Measurements from ENCODE around the gene PPP1R3C.

The PPP1R3C gene

DNA sequence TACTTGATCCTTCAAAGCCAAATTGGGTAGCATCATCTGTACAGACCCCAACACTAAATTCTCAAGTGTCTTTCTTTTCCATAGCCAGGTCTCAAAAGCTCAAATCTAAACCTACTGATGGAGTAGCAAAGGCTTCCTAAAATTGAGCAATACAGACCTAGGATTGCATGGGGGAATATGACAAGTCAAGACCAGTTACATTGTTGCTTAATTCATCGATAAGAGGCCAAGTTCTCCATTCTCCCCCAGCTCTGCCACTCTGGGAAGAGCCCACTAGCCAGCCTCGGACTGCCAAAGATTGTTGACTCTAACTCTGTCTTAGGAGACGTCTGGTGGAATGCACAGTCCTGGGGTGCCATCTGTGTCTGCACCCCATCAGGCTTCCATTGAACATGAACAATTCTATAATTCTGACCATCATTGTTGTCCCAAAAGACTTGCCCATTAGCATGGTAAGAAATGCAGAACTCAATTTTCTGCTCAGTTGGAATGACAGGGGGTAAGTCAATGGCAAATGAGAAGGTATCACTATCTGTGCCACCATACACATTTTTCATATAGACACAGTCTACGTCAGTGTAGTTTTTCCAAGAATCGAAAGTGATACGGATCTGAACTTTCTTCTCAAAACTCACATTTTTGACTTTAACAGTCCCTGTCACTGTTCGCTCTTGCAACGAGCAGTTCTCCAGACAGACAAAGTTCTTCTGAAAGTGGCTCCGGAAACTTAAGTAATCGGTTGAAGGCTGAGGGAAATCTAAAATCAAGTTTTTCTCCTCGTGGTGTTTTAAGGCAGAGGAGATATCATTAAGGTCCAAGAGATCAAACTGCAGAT is 2.9 kb downstream of the PPP1R3C start:
- no peak for DNase-seq

DNA sequence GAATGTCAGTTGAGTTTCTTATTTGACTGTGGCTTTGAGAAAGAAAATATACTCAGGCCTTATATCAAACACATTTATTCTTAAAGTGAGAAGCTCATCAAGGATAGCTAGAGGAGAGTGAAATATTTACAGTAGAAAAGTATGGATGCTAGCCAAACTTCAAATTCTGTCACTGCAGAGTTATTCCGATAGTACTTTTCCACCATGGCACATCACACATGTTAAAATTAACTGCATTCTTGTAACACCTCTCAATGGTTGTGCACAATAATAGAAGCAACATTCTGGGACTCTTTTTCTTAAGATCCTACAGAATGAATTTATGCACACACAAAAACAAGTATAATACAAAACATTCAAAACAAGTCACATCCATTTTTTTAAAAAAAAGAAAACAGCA is 4.5 kb downstream of the PPP1R3C start:
- DNase-seq = no peak

DNA sequence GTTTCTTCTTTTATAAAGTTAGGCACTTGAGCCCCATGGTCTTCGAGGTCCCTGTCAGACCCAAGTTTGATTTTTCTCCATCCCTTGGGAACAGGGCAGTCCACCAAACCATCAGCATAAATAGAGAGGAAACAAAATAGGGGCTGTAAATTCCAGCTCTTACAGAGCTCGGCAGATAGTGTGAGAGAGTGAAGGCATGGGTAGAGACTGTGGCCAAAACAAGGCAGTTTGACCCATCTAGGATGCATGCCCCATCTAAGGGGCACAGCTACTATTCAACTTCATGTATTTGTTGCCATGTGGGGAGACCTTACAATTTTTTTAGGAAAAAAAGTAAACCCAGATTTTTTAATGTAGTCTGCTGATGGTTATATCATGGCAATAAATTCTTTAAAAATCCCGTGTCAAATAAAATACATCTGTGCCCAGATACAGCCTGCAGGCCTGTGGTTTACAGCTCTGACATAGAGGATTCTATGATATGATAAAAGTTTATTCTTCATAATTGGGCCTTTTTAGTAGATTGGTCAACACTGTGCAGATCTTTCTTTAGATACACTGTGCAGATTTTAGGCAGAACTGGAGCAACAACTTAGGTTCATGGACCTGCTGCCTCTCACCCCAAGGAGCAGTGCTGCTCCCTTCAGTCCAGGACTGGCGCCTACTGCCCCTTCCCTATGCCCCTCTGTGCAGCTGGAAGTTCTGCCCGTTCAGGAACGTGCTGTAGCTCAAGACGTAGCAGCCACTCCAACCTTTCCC is 5.3 kb downstream of the PPP1R3C start:
- no peak for DNase-seq

DNA sequence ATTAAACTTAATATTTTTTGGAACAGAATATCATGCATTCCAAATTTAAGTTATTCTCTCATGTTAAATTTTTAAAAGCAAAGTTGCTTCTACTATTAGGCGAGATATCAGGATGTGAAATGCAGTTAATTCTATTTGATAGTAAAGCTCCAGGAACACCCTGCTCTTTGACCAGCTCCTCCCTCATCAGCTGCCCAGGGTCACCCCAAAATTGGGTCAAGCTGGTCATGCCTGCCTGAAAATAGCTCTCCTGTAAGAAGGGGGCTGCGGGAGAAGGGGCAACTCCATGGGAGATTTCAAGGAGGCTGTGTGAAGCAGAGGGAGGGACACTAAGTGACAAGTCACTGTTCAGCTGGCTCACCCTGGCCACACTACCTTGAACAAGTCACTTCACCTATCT is 5.9 kb downstream of the PPP1R3C start:
- DNase-seq = no peak

DNA sequence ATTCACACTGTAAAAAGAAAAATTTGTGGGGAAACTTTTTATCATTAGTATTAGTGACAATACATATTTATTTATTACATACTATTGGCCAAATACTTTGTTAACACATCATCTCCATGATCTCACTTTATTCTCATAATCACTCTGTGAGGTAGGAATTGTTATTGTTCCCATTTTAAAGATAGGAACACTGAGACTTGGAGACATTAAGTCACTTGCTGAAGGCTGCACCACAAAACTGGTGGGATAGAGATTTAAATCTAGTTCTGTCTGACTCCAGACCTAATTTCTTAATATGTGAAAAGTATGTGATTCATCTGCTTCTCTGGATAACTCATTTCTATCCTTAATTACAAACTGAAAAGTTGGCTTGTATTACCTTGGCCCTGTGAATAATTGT is 8.2 kb downstream of the PPP1R3C start:
- DNase-seq = no peak

DNA sequence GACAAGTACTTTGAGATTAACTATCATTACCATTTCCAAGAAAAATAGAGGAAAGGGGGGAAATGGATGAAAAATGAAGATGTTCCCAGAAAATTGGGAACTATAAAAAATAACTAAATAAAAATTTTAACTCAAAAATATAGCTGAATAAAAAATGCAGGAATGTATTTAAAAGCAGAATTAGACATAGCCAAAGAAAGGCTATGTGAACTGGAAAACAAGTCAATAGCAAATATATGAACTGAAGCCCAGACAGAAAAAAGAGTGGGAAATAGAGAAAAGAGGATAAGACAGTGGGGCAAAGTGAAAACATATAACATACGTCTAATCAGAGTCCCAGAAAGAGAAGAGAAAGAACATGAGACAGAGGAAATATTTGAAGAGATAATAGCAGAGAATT is 10.3 kb downstream of the PPP1R3C start:
- DNase-seq = no peak

DNA sequence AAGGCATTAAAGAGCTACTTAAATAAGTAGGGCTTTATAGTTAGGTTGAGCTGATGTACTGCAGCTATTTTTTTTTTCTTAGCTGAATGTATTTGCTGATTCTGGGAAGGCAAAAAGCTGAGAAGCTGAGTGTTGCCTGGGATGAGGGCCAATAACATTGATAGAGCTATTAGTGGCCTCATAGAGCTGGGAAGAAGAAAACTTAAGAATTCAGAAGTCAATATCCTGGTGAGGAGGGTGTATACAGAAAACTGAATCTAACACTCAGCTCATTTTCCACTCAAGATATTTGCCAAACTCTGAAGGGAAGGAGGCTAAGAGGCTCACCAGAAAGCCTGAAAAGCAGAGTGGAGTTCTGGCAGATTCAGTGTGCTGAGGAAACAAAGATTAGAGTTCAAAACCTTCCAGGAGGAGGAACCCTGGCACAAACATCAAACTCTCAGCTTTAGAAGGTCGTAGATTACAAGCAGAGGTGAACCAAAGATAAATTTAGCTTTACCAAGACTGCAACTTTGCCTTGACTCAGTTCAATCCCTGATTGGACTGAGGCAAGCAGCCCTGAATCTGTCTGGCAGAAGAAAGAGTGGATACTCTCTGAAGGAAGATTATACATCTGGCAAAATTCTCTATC is 11.3 kb downstream of the PPP1R3C start:
- DNase-seq = no peak

DNA sequence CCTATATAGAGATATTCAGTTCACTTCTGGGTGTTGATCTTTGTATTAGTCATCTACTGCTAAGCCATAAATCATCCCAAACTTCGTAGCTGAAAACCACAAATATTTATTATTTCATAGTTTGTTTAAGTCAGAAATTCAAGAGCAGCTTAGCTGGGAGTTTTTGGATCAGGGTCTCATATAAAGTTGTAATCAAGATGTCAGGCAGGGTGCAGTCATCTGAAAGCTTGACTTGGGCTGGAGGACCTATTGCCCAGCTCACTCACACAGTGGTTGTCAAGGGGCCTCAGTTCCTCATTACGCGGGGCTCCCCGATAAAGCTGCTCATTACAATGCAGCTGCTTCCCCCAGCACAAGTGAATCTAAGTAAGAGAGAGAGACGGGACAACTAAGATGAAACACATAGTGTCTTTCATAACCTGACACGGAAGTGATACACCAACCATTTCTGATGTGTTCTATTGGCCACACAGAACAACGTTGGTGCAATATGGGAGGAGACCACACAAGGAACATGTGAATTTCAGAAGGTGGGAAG is 15.7 kb downstream of the PPP1R3C start:
- no peak for DNase-seq

DNA sequence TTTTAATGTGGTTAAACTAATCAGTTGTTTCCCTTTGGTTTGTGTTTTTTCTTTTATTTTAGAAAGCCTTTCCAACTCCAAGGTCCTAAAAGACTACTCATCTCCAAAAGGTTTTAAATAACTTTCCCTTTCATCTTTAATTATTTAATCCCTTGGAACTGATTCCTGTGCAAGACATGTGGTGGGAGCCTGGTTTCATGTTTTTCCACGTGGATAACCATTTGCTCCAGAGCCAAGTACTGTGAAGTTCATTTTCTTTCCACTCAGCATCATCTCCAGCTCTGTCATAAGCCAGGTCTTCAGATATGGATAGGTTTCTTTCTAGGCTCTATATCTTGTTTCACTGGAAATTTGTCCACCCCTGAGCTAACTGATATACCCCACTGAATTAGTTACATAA is 16.7 kb downstream of the PPP1R3C start:
- no peak for DNase-seq

DNA sequence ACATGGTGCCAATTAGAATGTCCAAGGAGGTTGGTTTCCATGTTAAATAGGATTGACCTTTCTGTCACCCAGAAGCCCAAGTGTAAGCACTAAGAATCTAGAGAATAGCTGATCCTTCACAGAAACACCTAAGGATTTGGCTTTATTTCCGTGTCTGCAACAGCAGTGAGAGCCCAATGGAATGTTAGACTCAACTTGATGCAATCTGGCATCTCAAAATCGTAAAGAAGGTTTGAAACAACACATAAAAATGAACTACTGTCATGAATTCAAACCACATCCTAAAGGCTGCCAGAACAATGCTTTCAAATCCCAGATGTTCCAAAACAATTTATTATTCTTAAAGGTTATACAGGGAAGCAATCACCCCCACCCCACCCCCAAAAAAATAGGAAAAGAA is 18.6 kb downstream of the PPP1R3C start:
- no peak for DNase-seq

DNA sequence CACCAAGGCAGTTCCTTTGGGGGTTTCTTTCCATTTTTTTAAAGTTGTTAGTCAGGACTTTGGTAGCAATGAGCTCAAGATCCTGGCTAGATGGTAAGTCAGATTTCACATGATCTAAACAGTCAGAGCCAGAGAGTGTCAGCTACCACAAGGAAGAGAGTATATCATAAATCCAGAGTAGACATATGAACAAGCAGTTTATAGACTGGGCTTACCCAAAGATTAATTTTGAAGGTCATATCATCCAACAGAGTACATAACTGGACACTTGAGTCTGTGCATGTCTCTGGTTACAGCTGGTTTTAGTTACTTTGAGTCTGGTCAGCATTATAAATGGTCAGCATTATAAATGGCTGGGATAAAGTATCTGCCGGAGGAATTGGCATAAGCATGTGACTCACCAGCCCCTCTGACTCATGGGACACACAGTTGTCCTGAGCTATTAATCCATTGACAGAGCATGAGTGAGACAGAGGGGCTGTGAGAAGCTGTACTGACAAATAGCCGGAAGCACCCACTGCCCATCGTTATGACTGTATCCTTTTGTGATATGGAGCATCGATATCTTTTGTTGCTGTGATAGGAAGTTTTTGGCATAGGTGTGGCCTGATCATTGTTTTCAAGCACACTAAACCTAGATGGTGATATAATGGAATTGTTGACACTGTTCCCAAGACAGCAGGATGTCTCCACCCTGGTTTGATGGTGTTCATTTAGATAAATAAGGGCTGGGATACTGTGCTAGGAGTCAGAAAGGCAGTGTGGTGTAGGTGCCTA is 19.3 kb downstream of the PPP1R3C start:
- no peak for DNase-seq

DNA sequence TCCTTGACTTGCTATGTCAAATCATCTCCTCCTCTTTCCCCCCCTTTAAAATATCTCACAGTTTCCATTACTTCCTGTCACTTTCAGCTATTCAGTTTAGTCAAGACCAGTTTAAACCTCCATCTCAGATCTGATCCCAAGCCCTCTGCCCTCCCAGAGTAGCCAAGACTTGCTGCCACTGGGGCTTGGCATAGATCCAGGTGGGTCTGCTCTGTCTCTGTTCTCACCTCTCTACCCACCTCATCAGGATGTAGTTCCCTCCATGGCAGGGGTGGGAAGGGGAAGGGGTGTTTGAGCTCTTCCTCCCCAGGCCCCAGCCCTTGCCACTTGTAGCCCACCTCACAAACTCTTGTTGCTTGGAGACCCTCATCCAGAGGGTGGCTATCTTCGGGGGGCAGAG is 22.0 kb downstream of the PPP1R3C start:
- DNase-seq = no peak

DNA sequence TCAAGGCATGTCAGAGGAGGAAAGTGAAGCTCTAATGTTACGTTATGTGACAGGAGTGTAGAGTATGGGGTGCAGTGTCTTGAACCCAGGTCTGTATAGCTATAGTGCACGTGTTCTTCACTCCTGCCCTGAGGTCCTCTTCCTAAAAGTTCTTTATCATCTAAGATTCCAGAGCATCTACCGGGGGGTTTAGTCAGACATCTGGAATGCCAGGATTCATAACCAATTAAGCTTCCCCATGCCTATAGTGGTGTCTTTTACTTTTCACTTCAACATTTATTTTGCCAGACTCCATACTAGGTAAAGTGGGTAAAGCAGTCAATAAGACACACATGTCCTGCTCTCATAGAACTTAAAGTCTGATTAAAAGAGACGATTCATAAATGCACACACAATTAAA is 22.4 kb downstream of the PPP1R3C start:
- DNase-seq = no peak

DNA sequence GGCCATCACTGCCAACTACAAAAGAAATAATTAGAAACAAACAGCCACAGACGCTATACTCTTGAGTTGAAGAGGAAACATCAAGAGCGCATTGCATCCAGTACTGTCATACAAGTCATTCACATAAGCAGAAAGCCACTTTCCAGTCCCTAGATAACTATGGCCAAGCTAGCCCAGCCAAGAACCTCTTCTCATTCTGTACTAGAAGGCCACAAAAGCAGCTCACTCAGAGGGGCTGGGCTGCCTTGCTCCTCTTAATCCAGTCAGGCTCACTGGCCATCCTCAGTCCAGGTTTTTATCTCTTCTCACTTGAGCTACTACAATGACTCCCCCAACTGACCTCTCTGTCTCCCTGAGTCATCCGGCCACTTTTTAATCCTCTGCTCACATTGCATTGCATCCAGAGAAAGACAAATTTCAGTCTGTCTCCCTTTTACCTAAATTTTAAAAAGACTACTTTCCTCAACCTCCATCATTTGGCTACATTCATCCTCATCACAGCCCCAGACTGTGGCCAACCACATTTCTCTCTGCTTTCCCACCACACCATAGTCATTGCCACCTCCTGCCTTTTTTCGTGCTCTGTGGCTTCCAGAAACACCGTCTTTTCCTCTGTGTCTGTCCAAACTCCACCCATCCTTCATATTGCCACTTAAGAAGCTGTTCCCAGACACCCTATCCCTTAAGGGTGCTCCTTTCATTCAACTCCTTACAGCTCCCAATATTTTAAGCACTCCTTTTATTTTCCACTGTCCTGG is 25.0 kb downstream of the PPP1R3C start:
- no peak for DNase-seq

DNA sequence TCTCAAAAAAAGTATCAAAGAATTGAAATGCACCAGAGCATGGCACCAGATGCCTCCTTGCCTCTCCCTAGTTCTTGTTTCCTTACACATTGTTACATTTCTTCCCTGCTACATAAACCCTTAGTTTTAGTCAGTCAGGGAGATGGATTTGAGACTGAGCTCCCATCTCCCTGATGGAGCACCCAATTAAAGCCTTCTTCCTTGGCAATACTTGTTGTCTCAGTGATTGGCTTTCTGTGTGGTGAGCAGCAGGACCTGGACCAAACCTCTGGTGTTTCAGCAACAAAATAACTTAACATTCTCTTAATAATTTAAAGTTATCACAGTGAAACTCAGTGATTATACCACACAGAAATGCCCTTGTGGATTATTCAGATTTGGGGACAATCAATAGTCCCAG is 26.9 kb downstream of the PPP1R3C start:
- no peak for DNase-seq

DNA sequence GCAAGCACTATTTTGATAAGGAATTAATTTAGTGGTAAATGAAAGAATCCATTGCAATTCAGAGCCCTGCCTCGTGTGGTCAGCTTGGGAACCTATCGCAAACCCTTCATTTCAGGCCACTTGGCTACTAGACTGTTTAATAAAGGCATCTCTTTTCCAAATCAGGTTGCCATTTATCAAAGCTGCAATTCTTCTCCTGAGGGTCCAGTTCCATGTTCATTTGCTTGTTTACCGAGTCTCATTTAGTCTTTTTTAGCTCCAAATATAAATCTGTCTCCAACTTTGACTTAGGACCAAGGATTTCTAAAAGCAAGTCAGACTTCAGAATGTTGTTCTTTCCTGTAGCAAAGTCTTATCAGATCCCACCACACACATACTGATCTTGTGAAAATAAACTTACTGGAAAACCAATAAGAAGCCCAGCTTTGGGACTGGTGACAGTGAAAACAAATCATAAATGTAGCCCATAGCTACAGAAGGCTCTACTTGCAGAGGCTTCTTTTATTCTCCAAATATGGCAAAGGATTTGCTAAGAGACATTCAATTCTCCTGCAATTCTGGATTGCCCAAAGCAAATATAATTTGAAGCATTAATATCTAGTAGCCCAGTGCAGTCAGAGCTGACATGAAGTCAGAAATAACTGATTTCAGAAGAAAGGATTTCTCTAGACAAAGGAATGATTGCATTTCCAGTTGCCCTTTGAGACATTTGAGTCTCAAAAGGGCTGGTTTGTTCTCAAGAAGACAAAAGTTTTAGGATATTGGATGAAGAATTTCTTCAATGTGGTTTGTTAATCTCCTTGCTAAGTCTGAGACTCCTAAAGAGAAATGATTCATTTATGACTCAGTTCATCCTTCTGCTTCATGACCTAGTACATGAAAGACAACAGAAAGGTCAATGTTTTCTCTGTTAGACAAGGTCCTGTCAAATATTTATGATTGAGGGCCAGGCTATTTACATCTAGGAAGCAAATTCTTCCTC is 28.0 kb downstream of the PPP1R3C start:
- DNase-seq = no peak

DNA sequence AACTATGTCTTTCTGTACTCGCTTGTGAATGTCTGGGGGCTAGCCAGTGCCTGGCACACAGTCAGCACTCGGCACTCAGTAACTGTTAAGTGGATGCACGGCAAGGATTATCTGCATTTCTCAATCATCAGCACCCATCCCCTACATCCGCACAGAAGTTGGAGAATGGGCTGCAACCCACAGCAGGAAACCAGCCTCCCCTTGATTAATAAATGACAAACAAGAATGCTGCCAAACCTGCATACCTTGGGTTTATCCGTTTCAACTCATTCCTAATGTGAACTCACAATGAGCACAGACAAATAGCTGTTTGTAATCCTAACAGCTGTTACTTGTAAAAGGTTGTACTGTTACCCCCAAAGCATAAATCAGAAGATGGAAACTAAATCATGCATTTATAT is 28.9 kb downstream of the PPP1R3C start:
- DNase-seq = no peak

DNA sequence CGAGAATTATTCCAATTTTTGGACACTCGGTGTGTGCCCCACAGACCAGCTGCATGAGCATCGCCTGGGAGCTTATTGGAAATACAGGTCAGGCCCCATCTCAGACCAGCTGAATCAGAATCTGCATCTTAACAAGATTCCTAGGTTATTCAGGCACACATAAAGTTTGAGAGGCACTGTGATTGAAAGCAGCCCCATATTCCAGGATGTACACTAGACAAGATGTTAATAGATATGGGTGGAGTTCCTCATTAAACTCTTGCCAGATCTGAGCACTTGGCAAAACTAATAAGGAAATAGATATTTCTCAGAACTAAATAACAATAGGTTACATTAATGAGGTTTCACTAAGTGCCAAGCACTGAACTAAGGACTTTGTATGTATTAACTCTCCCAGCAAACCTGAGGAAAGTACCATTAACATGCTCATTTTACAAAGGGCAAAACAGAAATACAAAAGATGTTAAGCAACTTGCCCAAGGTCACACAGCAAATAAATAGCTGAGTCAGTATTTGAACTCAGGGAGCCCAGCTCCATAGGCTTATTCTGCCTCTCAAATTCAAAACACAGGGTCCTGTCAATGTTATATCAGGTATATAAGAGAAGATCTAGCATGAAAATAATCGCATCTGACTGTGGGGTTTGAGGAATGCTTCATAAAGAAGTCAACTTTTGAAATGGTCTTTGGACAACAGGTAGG is 29.9 kb downstream of the PPP1R3C start:
- DNase-seq = no peak

DNA sequence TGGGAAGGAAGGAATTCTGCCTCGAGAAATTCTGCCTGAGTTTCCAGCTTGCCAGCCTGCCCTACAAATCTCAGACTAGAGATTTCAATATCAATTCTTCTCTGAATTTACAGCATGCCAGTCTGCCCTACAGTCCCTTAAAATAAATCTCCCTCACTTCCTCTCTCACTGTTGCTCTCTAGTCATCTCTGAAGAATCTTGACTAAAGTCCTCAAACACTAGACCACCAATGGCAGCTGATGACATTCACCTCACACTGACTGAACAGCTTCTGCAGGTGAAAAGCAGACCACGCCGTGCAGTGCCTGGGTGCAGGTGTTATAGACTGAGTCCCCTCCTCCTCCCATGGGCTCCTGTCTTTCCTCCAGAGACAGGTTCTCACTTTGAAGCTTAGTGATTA is 30.4 kb downstream of the PPP1R3C start:
- DNase-seq = no peak

DNA sequence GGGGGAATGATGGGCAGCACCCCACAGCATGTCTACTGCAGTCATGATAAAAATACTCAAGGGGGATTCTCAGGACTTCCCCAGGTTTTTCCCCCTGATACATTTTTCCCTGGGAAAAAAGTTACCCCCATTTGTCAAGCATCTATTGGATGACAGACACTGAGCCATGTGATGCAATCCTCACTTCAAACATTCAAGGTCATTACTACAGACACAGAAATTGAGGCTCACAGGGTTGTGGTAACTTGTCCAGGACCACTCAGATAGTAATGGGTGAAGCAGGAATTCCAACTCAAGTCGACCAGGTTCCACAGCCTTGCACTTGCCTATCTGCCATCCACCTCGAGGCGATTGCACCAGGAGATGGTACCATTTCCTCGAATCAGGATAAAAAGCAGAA is 31.7 kb downstream of the PPP1R3C start:
- no peak for DNase-seq

Data from CD4-positive, alpha-beta T cell treated with Interleukin-10 for 1 hour (primary cell).